Mucosa of rectum (tissue), 2 donors: ENCODE results near the gene QPCT.

Experiments
- H3K27ac ChIP-seq, 2 donors: one replicate each; pipeline ENCODE4 v1.7.0; 2013; ENCODE audit warnings: inconsistent platforms in 2 of 2, low read depth in 2 of 2, low read length in 2 of 2
- H3K27me3 ChIP-seq, 2 donors: one replicate each; pipeline ENCODE4 v1.7.0; 2013; ENCODE audit warnings: low read length in 2 of 2; ENCODE audit not compliant: control insufficient read depth in 2 of 2, insufficient read depth in 2 of 2
- H3K36me3 ChIP-seq, 2 donors: one replicate each; pipeline ENCODE4 v1.7.0; 2013; ENCODE audit warnings: low read length in 2 of 2; ENCODE audit not compliant: control insufficient read depth in 2 of 2, insufficient read depth in 2 of 2
- H3K4me1 ChIP-seq, 2 donors: one replicate each; pipeline ENCODE4 v1.7.0; 2013; ENCODE audit warnings: low read length in 2 of 2, mild to moderate bottlenecking in 1 of 2; ENCODE audit not compliant: control insufficient read depth in 2 of 2, insufficient read depth in 2 of 2
- H3K4me3 ChIP-seq, 2 donors: one replicate each; pipeline ENCODE4 v1.7.0; 2013; ENCODE audit warnings: low read length in 2 of 2
- H3K9ac ChIP-seq, 2 donors: one replicate each; pipeline ENCODE4 v1.7.0; 2013; ENCODE audit warnings: low read length in 2 of 2, low read depth in 1 of 2, mild to moderate bottlenecking in 1 of 2
- H3K9me3 ChIP-seq, 2 donors: one replicate each; pipeline ENCODE4 v1.7.0; 2013; ENCODE audit warnings: low read length in 2 of 2; ENCODE audit not compliant: control insufficient read depth in 2 of 2
- donor health status: healthy.
- donor health status: Normal muscosa, but diverticular disease.

The QPCT gene

GRCh38 chr2:37338933-37339332, 5.5 kb upstream of the QPCT start:
- no peak overlapping the region for H3K27ac ChIP-seq
- H3K36me3 ChIP-seq, result no peaks in the 10 kb centered on the region
- no peak overlapping the region for H3K9ac ChIP-seq
- no peak overlapping the region for H3K4me3 ChIP-seq
- peaks cover 0 to 2% of the 10 kb centered on the region in 2 donors for H3K4me1 ChIP-seq
- H3K27me3 ChIP-seq, result no peaks in the 10 kb centered on the region
- H3K9me3 ChIP-seq, result no peaks in the 10 kb centered on the region

GRCh38 chr2:37340637-37341036, 3.8 kb upstream of the QPCT start:
- Histone ChIP-seq H3K9me3 (no peaks in the 10 kb centered on the region), H3K36me3 (no peaks in the 10 kb centered on the region), H3K9ac (no peak overlapping the region), H3K4me3 (no peak overlapping the region), H3K27ac (no peak overlapping the region), H3K27me3 (no peaks in the 10 kb centered on the region), H3K4me1 (peaks cover 3 to 6% of the 10 kb centered on the region in 2 donors)

GRCh38 chr2:37342591-37343220, 1.7 kb upstream of the QPCT start:
- no peak overlapping the region for H3K9ac ChIP-seq
- H3K4me3 ChIP-seq, result no peak overlapping the region
- H3K27me3 ChIP-seq, result no peaks in the 10 kb centered on the region
- H3K27ac ChIP-seq, result no peak overlapping the region
- no peaks in the 10 kb centered on the region for H3K36me3 ChIP-seq
- peaks cover 3 to 6% of the 10 kb centered on the region in 2 donors for H3K4me1 ChIP-seq
- H3K9me3 ChIP-seq, result no peaks in the 10 kb centered on the region

DNA sequence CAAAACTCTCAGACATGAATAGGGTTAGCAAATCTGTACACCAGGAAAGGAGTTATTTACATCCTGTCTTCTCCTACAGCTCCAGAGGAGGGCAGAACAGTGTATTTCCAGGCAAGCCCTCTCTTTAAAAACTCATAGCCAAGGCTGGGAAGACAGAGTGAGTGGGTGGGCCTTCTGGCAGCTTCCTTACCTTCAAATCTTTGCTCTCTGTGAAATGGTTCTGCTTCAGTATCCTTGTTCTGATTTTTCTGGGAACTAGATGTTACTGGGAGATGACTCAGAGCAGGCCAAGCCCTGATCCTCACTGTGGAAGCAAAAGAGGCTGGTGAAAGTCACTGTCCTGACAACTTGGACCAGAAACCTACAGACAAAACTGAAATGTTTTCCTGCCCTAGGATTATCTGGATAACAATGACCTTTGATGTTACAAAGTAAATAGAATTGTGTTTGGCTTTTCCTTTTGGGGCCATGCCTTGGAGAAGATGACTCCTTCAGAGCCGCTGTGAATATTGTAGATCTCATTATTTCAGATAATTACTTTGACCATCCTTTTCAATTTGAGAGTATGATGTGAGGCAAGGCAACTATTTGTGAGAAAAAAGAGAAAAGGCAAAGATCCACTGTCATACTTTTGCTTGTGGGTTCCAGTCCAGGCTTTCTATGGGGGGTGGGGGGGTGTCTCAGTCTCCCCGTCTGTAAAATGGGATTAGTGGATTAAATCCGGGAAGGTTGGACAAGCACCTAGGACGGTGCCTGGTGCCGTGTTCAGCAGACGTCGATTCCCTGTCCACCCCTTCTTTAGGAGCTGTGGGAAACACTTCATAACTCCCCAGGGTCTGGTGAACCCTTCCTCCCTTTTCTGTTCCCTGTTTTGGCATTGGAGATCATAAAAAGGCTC, 644 bp upstream of the QPCT start:
- Histone ChIP-seq H3K9ac (peak overlapping the region in 1 of 2 donors; percentile 69), H3K4me1 (peaks cover 3 to 6% of the 10 kb centered on the region in 2 donors), H3K4me3 (peak overlapping the region; percentile 72 to 81), H3K36me3 (no peaks in the 10 kb centered on the region), H3K27ac (no peak overlapping the region), H3K9me3 (no peaks in the 10 kb centered on the region), H3K27me3 (no peaks in the 10 kb centered on the region)

DNA sequence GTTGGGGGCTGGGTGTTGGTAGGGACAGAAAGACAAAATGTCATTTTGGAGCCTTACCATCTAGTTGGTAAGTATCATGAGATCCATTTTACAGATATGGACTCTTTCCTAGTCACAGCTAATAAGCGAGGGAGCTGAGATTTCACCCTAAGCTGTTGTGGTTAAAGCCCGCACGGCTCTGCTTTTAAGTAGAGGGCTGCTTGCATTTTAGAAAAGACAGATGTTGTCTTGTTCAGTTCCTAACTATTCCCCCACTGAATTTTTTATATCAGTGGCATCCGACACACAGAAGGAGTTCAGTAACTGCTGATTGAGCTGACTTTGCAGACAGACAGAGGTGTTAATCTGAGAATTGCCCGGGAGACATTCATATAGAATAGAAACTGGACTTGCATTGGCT, 3.7 kb downstream of the QPCT start:
- H3K27ac ChIP-seq, result no peak overlapping the region
- no peaks in the 10 kb centered on the region for H3K9me3 ChIP-seq
- no peaks in the 10 kb centered on the region for H3K36me3 ChIP-seq
- no peaks in the 10 kb centered on the region for H3K27me3 ChIP-seq
- peaks cover 10 to 19% of the 10 kb centered on the region in 2 donors for H3K4me1 ChIP-seq
- no peak overlapping the region for H3K4me3 ChIP-seq
- H3K9ac ChIP-seq, result no peak overlapping the region

DNA sequence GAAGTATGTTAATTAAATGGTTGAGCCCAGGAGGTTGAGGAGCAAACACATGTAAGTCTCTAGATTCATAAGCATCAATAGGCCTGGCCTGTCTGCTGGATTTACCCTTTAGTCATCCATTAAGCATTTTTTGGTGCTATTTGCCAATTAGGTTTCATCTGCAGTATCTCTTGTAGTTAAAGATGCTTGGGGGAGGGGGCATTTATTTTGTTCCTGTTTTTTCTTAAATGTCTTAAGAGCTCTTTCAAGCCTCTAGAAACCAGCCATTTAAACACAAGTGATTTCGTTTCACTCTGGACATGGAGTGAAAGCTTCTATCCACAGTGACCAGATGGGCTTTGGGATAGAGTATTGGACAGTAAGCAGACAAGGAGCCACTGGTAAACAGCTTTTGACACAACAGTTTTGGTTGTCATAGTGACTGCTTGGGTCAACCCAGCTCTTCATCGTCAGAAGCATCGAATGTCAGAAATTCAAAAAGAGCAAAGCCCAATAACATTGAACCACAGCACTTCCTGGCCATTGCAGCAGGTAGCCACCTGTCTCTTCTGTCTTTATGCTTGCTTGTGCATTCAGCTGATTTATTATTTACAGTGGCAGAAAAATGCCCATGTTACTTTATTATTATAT, 4.9 kb downstream of the QPCT start:
- Histone ChIP-seq H3K27ac (no peak overlapping the region), H3K9me3 (no peaks in the 10 kb centered on the region), H3K9ac (no peak overlapping the region), H3K36me3 (no peaks in the 10 kb centered on the region), H3K4me1 (peaks cover 10 to 14% of the 10 kb centered on the region in 2 donors), H3K27me3 (no peaks in the 10 kb centered on the region), H3K4me3 (no peak overlapping the region)

- Histone ChIP-seq H3K27ac (no peak overlapping the region), H3K4me3 (no peak overlapping the region), H3K4me1 (peaks cover 10 to 13% of the 10 kb centered on the region in 2 donors), H3K9ac (no peak overlapping the region), H3K27me3 (no peaks in the 10 kb centered on the region), H3K9me3 (no peaks in the 10 kb centered on the region), H3K36me3 (no peaks in the 10 kb centered on the region)
These were observed 5.6 kb downstream of the QPCT start for GRCh38 chr2:37350034-37350433.

DNA sequence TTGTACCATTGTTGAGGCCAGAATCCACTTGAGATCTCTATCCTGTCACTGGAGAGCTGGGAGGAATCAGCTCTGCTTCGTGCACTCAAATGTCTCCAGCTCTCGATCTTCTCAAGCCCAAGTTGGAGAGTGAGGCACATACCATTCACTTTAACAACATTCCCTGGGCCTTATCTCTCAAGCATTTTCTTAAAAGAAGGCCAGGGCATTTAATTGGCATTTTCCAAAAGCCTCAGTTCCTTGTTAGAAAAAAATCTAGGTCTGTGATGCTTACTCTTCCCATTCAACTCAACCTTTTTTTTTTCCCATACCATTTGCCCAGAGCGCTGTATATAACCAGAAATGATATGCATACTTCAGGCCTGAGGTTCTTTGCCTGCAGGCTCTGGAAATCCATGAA, 10.1 kb downstream of the QPCT start:
- H3K27ac ChIP-seq, result no peak overlapping the region
- no peaks in the 10 kb centered on the region for H3K9me3 ChIP-seq
- H3K27me3 ChIP-seq, result no peaks in the 10 kb centered on the region
- no peak overlapping the region for H3K9ac ChIP-seq
- no peaks in the 10 kb centered on the region for H3K36me3 ChIP-seq
- H3K4me3 ChIP-seq, result no peak overlapping the region
- H3K4me1 ChIP-seq, result peaks cover 9 to 13% of the 10 kb centered on the region in 2 donors

DNA sequence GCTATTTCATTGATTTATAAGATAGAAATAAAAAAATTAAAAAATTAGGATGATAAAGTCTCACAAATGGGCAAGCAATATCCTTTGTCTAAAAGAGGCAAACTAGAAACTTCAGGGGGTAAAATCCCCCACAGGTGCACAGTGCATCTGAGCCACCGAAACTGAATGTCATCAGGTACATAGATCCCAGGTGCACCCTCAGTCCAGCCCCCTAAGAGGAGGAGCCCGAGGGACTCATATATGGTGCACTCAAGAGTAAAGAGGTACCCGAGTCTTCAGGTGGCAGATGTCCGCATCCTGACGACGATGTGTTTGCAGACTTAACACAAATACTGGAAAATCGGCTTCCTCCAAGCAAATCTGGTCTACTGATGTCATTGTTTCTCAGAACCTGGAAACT, 11.3 kb downstream of the QPCT start:
- Histone ChIP-seq H3K36me3 (no peaks in the 10 kb centered on the region), H3K27ac (no peak overlapping the region), H3K9ac (no peak overlapping the region), H3K4me1 (peaks cover 4 to 5% of the 10 kb centered on the region in 2 donors), H3K4me3 (no peak overlapping the region), H3K9me3 (no peaks in the 10 kb centered on the region), H3K27me3 (no peaks in the 10 kb centered on the region)

DNA sequence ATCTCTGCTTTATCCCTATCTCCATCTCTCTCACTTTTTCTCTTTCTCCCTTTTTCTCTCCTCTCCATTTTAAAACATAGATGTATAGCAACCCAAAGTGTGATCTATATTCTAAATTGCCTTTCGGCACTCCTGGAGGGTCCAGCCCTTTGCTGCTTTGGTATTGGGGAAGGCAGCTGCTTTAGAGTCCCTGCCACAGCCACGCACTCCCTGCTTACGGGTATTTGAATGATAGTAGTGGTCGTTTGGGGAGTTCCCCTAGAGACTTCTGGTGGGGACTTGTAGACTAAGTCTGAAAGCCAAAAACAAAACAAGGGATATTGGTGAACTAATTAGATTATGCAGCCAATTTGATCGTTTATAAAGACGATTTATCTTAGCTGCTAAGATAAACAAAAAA, 11.9 kb downstream of the QPCT start:
- Histone ChIP-seq H3K9ac (no peak overlapping the region), H3K27ac (no peak overlapping the region), H3K4me1 (peaks cover 0 to 2% of the 10 kb centered on the region in 2 donors)

More for the DNA sequence above, 11.9 kb downstream of the QPCT start:
- no peaks in the 10 kb centered on the region for H3K36me3 ChIP-seq
- no peaks in the 10 kb centered on the region for H3K9me3 ChIP-seq
- no peaks in the 10 kb centered on the region for H3K27me3 ChIP-seq
- H3K4me3 ChIP-seq, result no peak overlapping the region
